WTC11 (cell line): Measurements from ENCODE around the gene GABRG3. TPM values are rescaled to one million over a fixed set of nuclear protein-coding genes. Genes with fewer than 3 reads are reported as not detected.

Source experiments
- ATAC-seq: fragments of 200-7000 bp; cut with Tn5 transposase; 2 replicates; pipeline ENCODE4 v1.10.0; 2021; ENCODE audit warnings: mild to moderate bottlenecking, moderate library complexity
- CTCF ChIA-PET: fragments of 300-600 bp; sonication (Branson Sonifier 250); formaldehyde crosslinking; loops from one replicate; lab custom pipeline; 2021; ENCODE audit warnings: antibody characterized with exemption; lab: Charles Lee
- POLR2A ChIA-PET: fragments of 350-600 bp; sonication (Branson Sonifier 250); formaldehyde crosslinking; loops from one replicate; lab custom pipeline; 2021; ENCODE audit warnings: antibody characterized with exemption; lab: Charles Lee
- DNase-seq: peaks from one replicate; pipeline ENCODE4 v3.0.0; 2021; ENCODE audit warnings: low spot score
- H3K27ac Mint-ChIP-seq: 2 replicates; pipeline ENCODE4 v1.8.0; 2021; ENCODE audit warnings: mixed read lengths
- H3K27me3 Mint-ChIP-seq: 2 replicates; pipeline ENCODE4 v1.8.0; 2021; ENCODE audit warnings: low read depth, mild to moderate bottlenecking, moderate library complexity, mixed read lengths
- H3K36me3 Mint-ChIP-seq: 2 replicates; pipeline ENCODE4 v1.8.0; 2021; ENCODE audit warnings: mixed read lengths
- H3K4me1 Mint-ChIP-seq: 2 replicates; pipeline ENCODE4 v1.8.0; 2022; ENCODE audit warnings: mixed read lengths
- H3K4me3 Mint-ChIP-seq: 2 replicates; pipeline ENCODE4 v1.8.0; 2021; ENCODE audit warnings: mild to moderate bottlenecking, moderate library complexity, mixed read lengths
- H3K9me3 Mint-ChIP-seq: 2 replicates; pipeline ENCODE4 v1.8.0; 2021; ENCODE audit warnings: mixed read lengths
- AR ChIP-seq: fragments of 250-450 bp; sonication (Bioruptor Pico); IDR thresholded peaks from 2 replicates; pipeline ENCODE4 v1.9.0; 2021; ENCODE audit warnings: mild to moderate bottlenecking
- ATF1 ChIP-seq: sonication (generic); formaldehyde crosslinking; IDR thresholded peaks from 2 replicates; pipeline ENCODE4 v1.8.1; 2023; ENCODE audit warnings: mild to moderate bottlenecking, moderate library complexity, missing genetic modification reagents
- CBFB ChIP-seq: sonication (generic); formaldehyde crosslinking; IDR thresholded peaks from 2 replicates; pipeline ENCODE4 v1.8.1; 2022; ENCODE audit warnings: mild to moderate bottlenecking, low read depth, missing genetic modification reagents
- CDX4 ChIP-seq: fragments of 250-450 bp; sonication (Bioruptor Pico); IDR thresholded peaks from 2 replicates; pipeline ENCODE4 v1.9.0; 2021; ENCODE audit warnings: moderate library complexity, mild to moderate bottlenecking, inconsistent platforms, borderline replicate concordance
- E2F1 ChIP-seq: sonication (generic); formaldehyde crosslinking; IDR thresholded peaks from 2 replicates; pipeline ENCODE4 v1.8.0; 2022; ENCODE audit warnings: mild to moderate bottlenecking, missing genetic modification reagents
- E2F4 ChIP-seq: sonication (generic); formaldehyde crosslinking; IDR thresholded peaks from 2 replicates; pipeline ENCODE4 v1.8.1; 2022; ENCODE audit warnings: low read depth, mild to moderate bottlenecking, moderate library complexity, missing genetic modification reagents, borderline replicate concordance
- JUN ChIP-seq: sonication (generic); formaldehyde crosslinking; IDR thresholded peaks from 2 replicates; pipeline ENCODE4 v1.8.0; 2023; ENCODE audit warnings: mild to moderate bottlenecking, missing genetic modification reagents
- MAX ChIP-seq: sonication (generic); formaldehyde crosslinking; IDR thresholded peaks from 2 replicates; pipeline ENCODE4 v1.8.0; 2022; ENCODE audit warnings: mild to moderate bottlenecking, missing genetic modification reagents
- NFE2L1 ChIP-seq: sonication (generic); formaldehyde crosslinking; IDR thresholded peaks from 2 replicates; pipeline ENCODE4 v1.8.1; 2023; ENCODE audit warnings: missing genetic modification reagents
- PRDM15 ChIP-seq: sonication (generic); formaldehyde crosslinking; IDR thresholded peaks from 2 replicates; pipeline ENCODE4 v1.8.0; 2022; ENCODE audit warnings: missing genetic modification reagents
- RORB ChIP-seq: fragments of 250-450 bp; sonication (Bioruptor Pico); IDR thresholded peaks from 2 replicates; pipeline ENCODE4 v1.9.0; 2021; ENCODE audit warnings: mild to moderate bottlenecking
- SOX15 ChIP-seq: fragments of 250-450 bp; sonication (Bioruptor Pico); IDR thresholded peaks from 2 replicates; pipeline ENCODE4 v1.9.0; 2021; ENCODE audit warnings: mild to moderate bottlenecking
- STAT6 ChIP-seq: sonication (generic); formaldehyde crosslinking; conservative IDR thresholded peaks from 2 replicates; pipeline ENCODE4 v1.8.1; 2023; ENCODE audit warnings: mild to moderate bottlenecking, low read depth, missing genetic modification reagents, moderate library complexity
- TEAD1 ChIP-seq: sonication (generic); formaldehyde crosslinking; IDR thresholded peaks from 2 replicates; pipeline ENCODE4 v1.8.0; 2022; ENCODE audit warnings: mild to moderate bottlenecking, missing genetic modification reagents
- TP53 ChIP-seq: sonication (generic); formaldehyde crosslinking; IDR thresholded peaks from 2 replicates; pipeline ENCODE4 v1.8.1; 2023; ENCODE audit warnings: mild to moderate bottlenecking, missing genetic modification reagents
- ZBTB21 ChIP-seq: sonication (generic); formaldehyde crosslinking; IDR thresholded peaks from 2 replicates; pipeline ENCODE4 v1.8.1; 2023; ENCODE audit warnings: mild to moderate bottlenecking, missing genetic modification reagents, borderline replicate concordance
- ZNF219 ChIP-seq: sonication (generic); formaldehyde crosslinking; IDR thresholded peaks from 2 replicates; pipeline ENCODE4 v1.8.0; 2023; ENCODE audit warnings: missing genetic modification reagents, mild to moderate bottlenecking, borderline replicate concordance
- ZNF263 ChIP-seq: sonication (generic); formaldehyde crosslinking; IDR thresholded peaks from 2 replicates; pipeline ENCODE4 v1.8.1; 2022; ENCODE audit warnings: low read depth, mild to moderate bottlenecking, moderate library complexity, missing genetic modification reagents
- ZSCAN18 ChIP-seq: fragments of 250-450 bp; sonication (Bioruptor Pico); IDR thresholded peaks from 2 replicates; pipeline ENCODE4 v2.1.2; 2022; ENCODE audit warnings: mild to moderate bottlenecking, moderate library complexity
- total RNA-seq: library from RNA; stranded (reverse); gene quantifications from 3 replicates; pipeline ENCODE4 v1.2.3, GENCODE V29; 2021

Gene GABRG3
- total RNA-seq, 1 experiment from 2014 or later: 0.72 TPM

GRCh38 chr15:27250223-27250622 lies 279.2 kb downstream of the GABRG3 start:
- ChIA-PET CTCF (interaction anchor here (0.7 kb wide), 1 partner anchor 191 kb away, joined by 3 read pairs; no protein-coding TSS in a partner anchor), POLR2A (no interaction called here)
- no peak for DNase-seq
- H3K4me3 Mint-ChIP-seq: no peak overlapping the region
- H3K9me3 Mint-ChIP-seq: no peaks in the 10 kb centered on the region
- peaks cover 8% of the 10 kb centered on the region; the same call in 1 of the 2 replicates for H3K4me1 Mint-ChIP-seq
- ATAC-seq: no peak
- TF ChIP-seq TP53 (CRISPR knock-in tag): no peak
- TF ChIP-seq ZNF263: peak; percentile 47; the same call in 1 of the 2 replicates
- TF ChIP-seq, all 79 proteins: peak for 1
- Mint-ChIP-seq H3K27me3 (no peaks in the 10 kb centered on the region), H3K36me3 (no peaks in the 10 kb centered on the region), H3K27ac (no peak overlapping the region)

GRCh38 chr15:27254055-27254454 lies 283.1 kb downstream of the GABRG3 start:
- H3K4me3 Mint-ChIP-seq: no peak overlapping the region
- ATAC-seq: no peak
- no peaks in the 10 kb centered on the region for H3K9me3 Mint-ChIP-seq
- H3K27me3 Mint-ChIP-seq: no peaks in the 10 kb centered on the region
- CTCF ChIA-PET: interaction anchor here (0.8 to 1.2 kb wide), 3 partner anchors 105 to 363 kb away, joined by 3 to 4 read pairs (median 3); no protein-coding TSS in a partner anchor
- no peaks in the 10 kb centered on the region for H3K36me3 Mint-ChIP-seq
- no peak for DNase-seq
- H3K27ac Mint-ChIP-seq: 0 out of 2 replicates have a peak overlapping the region, but pooled peaks have one; percentile 4
- peaks cover 39% of the 10 kb centered on the region for H3K4me1 Mint-ChIP-seq
- POLR2A ChIA-PET: no interaction called here
- TF ChIP-seq TEAD1 (CRISPR knock-in tag): no peak
- no peak for TF ChIP-seq JUN (CRISPR knock-in tag)
- no peak for TF ChIP-seq E2F1 (CRISPR knock-in tag)
- TF ChIP-seq CBFB (CRISPR knock-in tag): no peak
- no peak for TF ChIP-seq RORB (CRISPR knock-in tag)
- TF ChIP-seq NFE2L1 (CRISPR knock-in tag): no peak
- TF ChIP-seq ZNF219 (CRISPR knock-in tag): no peak
- TF ChIP-seq PRDM15 (CRISPR knock-in tag): no peak
- no peak for TF ChIP-seq AR
- TF ChIP-seq ZBTB21 (CRISPR knock-in tag): no peak
- no peak for TF ChIP-seq E2F4 (CRISPR knock-in tag)
- TF ChIP-seq ZSCAN18 (CRISPR knock-in tag): no peak
- TF ChIP-seq SOX15 (CRISPR knock-in tag): no peak
- no peak for TF ChIP-seq CDX4
- no peak for TF ChIP-seq ATF1 (CRISPR knock-in tag)
- no peak for TF ChIP-seq STAT6 (CRISPR knock-in tag)
- TF ChIP-seq MAX: no peak
